ENCODE data around the gene RAF1. TPM values are rescaled to one million over a fixed set of nuclear protein-coding genes. Genes with fewer than 3 reads are reported as not detected.
A peak's percentile ranks its signal among the peaks of the same experiment; 100 is the strongest.

RAF1 gene
- total and polyA plus RNA-seq, 2 of the 13 experiments (the other 11 are each of a cell fraction or from before 2014, with no cell fraction given) = 72.2 to 91.4 TPM

DNA sequence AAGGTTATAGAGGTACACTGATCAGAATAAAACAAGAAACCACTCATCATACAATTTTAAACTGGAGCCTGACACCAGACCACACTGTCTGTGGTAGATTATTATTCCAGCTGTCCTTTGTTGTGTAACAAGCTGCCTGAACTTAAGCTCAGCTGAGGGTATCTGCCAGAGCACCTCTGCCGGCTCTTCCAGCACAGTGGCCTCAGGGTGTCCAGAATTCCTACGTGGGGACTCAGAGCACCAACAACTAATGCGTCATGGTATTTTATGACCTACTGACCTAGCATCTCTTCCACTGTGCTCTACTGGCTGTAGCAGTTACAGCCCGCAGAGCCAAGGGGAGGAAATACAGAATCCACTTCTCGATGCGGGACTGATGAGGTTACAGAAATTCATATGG is 15.6 kb upstream of the RAF1 start (continued):
- TF ChIP-seq ZNF296 (CRISPR knock-in tag; conservative IDR thresholded peaks at IDR 0.05) (no peak), RARA (CRISPR knock-in tag; IDR thresholded peaks at IDR 0.05) (peak; percentile 11; the same call in 1 of the 2 replicates), THAP11 (CRISPR knock-in tag; IDR thresholded peaks at IDR 0.05) (no peak), NFRKB (IDR thresholded peaks at IDR 0.05) (no peak), ZNF124 (CRISPR knock-in tag; IDR thresholded peaks at IDR 0.05) (no peak), ELF1 (CRISPR knock-in tag; IDR thresholded peaks at IDR 0.05) (no peak), NFYB (CRISPR knock-in tag; IDR thresholded peaks at IDR 0.05) (no peak), ZSCAN30 (CRISPR knock-in tag; IDR thresholded peaks at IDR 0.05) (no peak), KAT2B (IDR thresholded peaks at IDR 0.05; ENCODE audit: borderline replicate concordance, low read depth, low read length) (no peak), LCORL (IDR thresholded peaks at IDR 0.05) (no peak), LCORL (CRISPR knock-in tag; IDR thresholded peaks at IDR 0.05) (no peak), ZNF260 (CRISPR knock-in tag; IDR thresholded peaks at IDR 0.05; ENCODE audit: borderline replicate concordance, low read depth) (no peak), TEAD3 (CRISPR knock-in tag; optimal IDR thresholded peaks at IDR 0.05; ENCODE audit: borderline replicate concordance) (peak; percentile 20), ARNTL (CRISPR knock-in tag; IDR thresholded peaks at IDR 0.05) (no peak), ZNF839 (CRISPR knock-in tag; IDR thresholded peaks at IDR 0.05; ENCODE audit: borderline replicate concordance) (no peak), ZNF629 (CRISPR knock-in tag; conservative IDR thresholded peaks at IDR 0.05) (no peak), ZNF138 (CRISPR knock-in tag; IDR thresholded peaks at IDR 0.05; ENCODE audit: low read depth) (no peak), PTBP1 (IDR thresholded peaks at IDR 0.05; ENCODE audit: low read depth, low read length, poor library complexity, severe bottlenecking) (no peak), MIXL1 (CRISPR knock-in tag; IDR thresholded peaks at IDR 0.05) (no peak), CENPX (CRISPR knock-in tag; IDR thresholded peaks at IDR 0.05) (no peak), FOXK2 (IDR thresholded peaks at IDR 0.05) (no peak), ZNF232 (CRISPR knock-in tag; IDR thresholded peaks at IDR 0.05; ENCODE audit: borderline replicate concordance) (no peak), GPN1 (CRISPR knock-in tag; IDR thresholded peaks at IDR 0.05; ENCODE audit: borderline replicate concordance) (no peak)
- TF ChIP-seq, protein P1, sequence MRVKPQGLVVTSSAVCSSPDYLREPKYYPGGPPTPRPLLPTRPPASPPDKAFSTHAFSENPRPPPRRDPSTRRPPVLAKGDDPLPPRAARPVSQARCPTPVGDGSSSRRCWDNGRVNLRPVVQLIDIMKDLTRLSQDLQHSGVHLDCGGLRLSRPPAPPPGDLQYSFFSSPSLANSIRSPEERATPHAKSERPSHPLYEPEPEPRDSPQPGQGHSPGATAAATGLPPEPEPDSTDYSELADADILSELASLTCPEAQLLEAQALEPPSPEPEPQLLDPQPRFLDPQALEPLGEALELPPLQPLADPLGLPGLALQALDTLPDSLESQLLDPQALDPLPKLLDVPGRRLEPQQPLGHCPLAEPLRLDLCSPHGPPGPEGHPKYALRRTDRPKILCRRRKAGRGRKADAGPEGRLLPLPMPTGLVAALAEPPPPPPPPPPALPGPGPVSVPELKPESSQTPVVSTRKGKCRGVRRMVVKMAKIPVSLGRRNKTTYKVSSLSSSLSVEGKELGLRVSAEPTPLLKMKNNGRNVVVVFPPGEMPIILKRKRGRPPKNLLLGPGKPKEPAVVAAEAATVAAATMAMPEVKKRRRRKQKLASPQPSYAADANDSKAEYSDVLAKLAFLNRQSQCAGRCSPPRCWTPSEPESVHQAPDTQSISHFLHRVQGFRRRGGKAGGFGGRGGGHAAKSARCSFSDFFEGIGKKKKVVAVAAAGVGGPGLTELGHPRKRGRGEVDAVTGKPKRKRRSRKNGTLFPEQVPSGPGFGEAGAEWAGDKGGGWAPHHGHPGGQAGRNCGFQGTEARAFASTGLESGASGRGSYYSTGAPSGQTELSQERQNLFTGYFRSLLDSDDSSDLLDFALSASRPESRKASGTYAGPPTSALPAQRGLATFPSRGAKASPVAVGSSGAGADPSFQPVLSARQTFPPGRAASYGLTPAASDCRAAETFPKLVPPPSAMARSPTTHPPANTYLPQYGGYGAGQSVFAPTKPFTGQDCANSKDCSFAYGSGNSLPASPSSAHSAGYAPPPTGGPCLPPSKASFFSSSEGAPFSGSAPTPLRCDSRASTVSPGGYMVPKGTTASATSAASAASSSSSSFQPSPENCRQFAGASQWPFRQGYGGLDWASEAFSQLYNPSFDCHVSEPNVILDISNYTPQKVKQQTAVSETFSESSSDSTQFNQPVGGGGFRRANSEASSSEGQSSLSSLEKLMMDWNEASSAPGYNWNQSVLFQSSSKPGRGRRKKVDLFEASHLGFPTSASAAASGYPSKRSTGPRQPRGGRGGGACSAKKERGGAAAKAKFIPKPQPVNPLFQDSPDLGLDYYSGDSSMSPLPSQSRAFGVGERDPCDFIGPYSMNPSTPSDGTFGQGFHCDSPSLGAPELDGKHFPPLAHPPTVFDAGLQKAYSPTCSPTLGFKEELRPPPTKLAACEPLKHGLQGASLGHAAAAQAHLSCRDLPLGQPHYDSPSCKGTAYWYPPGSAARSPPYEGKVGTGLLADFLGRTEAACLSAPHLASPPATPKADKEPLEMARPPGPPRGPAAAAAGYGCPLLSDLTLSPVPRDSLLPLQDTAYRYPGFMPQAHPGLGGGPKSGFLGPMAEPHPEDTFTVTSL (CRISPR knock-in tag; IDR thresholded peaks at IDR 0.05; ENCODE audit: borderline replicate concordance) = no peak
- TF ChIP-seq, protein P2, sequence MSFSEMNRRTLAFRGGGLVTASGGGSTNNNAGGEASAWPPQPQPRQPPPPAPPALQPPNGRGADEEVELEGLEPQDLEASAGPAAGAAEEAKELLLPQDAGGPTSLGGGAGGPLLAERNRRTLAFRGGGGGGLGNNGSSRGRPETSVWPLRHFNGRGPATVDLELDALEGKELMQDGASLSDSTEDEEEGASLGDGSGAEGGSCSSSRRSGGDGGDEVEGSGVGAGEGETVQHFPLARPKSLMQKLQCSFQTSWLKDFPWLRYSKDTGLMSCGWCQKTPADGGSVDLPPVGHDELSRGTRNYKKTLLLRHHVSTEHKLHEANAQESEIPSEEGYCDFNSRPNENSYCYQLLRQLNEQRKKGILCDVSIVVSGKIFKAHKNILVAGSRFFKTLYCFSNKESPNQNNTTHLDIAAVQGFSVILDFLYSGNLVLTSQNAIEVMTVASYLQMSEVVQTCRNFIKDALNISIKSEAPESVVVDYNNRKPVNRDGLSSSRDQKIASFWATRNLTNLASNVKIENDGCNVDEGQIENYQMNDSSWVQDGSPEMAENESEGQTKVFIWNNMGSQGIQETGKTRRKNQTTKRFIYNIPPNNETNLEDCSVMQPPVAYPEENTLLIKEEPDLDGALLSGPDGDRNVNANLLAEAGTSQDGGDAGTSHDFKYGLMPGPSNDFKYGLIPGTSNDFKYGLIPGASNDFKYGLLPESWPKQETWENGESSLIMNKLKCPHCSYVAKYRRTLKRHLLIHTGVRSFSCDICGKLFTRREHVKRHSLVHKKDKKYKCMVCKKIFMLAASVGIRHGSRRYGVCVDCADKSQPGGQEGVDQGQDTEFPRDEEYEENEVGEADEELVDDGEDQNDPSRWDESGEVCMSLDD (CRISPR knock-in tag; IDR thresholded peaks at IDR 0.05; ENCODE audit: borderline replicate concordance) = no peak
- TF ChIP-seq, protein P3, sequence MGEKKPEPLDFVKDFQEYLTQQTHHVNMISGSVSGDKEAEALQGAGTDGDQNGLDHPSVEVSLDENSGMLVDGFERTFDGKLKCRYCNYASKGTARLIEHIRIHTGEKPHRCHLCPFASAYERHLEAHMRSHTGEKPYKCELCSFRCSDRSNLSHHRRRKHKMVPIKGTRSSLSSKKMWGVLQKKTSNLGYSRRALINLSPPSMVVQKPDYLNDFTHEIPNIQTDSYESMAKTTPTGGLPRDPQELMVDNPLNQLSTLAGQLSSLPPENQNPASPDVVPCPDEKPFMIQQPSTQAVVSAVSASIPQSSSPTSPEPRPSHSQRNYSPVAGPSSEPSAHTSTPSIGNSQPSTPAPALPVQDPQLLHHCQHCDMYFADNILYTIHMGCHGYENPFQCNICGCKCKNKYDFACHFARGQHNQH (CRISPR knock-in tag; IDR thresholded peaks at IDR 0.05) = no peak
